ENCODE results near the gene POLG.
A peak's percentile ranks its signal among the peaks of the same experiment; 100 is the strongest.

Gene POLG

GRCh38 chr15:89356634-89357298 is 22.1 kb upstream of the POLG start:
- DNase-seq: peak; percentile 15 to 38

GRCh38 chr15:89353991-89354390 is 19.4 kb upstream of the POLG start:
- no peak for DNase-seq

- DNase-seq: no peak
Measured at GRCh38 chr15:89352476-89352875, 17.9 kb upstream of the POLG start.

GRCh38 chr15:89349206-89349558 is 14.6 kb upstream of the POLG start:
- no peak for DNase-seq

- peak in 1 of 2 donors; percentile 11 for DNase-seq
Measured at GRCh38 chr15:89346516-89347231, 12.1 kb upstream of the POLG start.

- no peak for DNase-seq
Measured at GRCh38 chr15:89345248-89345647, 10.6 kb upstream of the POLG start.

GRCh38 chr15:89342840-89343239 is 8.2 kb upstream of the POLG start:
- no peak for DNase-seq

GRCh38 chr15:89341316-89342005 is 6.8 kb upstream of the POLG start:
- DNase-seq: no peak

GRCh38 chr15:89340573-89340972 is 5.9 kb upstream of the POLG start:
- DNase-seq: no peak

- no peak for DNase-seq
Measured at GRCh38 chr15:89338036-89338435, 3.4 kb upstream of the POLG start.

GRCh38 chr15:89335298-89336041 is 846 bp upstream of the POLG start:
- DNase-seq: no peak

GRCh38 chr15:89333959-89334509 is 590 bp downstream of the POLG start:
- DNase-seq: no peak

GRCh38 chr15:89333011-89333860 is 1.4 kb downstream of the POLG start:
- no peak for DNase-seq

GRCh38 chr15:89332446-89332845 is 2.2 kb downstream of the POLG start:
- peak in 1 of 2 donors; percentile 23 for DNase-seq

- DNase-seq: no peak
Measured at GRCh38 chr15:89330881-89331595, 3.6 kb downstream of the POLG start.

- no peak for DNase-seq
Measured at GRCh38 chr15:89330119-89330518, 4.5 kb downstream of the POLG start.

- no peak for DNase-seq
Measured at GRCh38 chr15:89329329-89330084, 5.1 kb downstream of the POLG start.

GRCh38 chr15:89328398-89329254 is 6.0 kb downstream of the POLG start:
- DNase-seq: no peak

- DNase-seq: no peak
Measured at GRCh38 chr15:89327113-89327512, 7.5 kb downstream of the POLG start.

- no peak for DNase-seq
Measured at GRCh38 chr15:89326316-89326715, 8.3 kb downstream of the POLG start.
